HG03571 (cell line): ENCODE data around the gene XRCC1.
"Not testable (repeated sequence)": the region's sequence is repeated elsewhere in the genome, so short reads cannot be mapped to it uniquely, and the experiment has no call there.

Source experiments
- ATAC-seq: cut with Tn5 transposase; IDR thresholded peaks from one replicate; pipeline ENCODE4 v1.9.1; 2021; ENCODE audit not compliant: unreplicated experiment

The XRCC1 gene

GRCh38 chr19:43605875-43606568 lies 30.7 kb upstream of the XRCC1 start:
- ATAC-seq: no peak

GRCh38 chr19:43600326-43600725 lies 25.0 kb upstream of the XRCC1 start:
- not testable (repeated sequence) for ATAC-seq

GRCh38 chr19:43599635-43600295 lies 24.4 kb upstream of the XRCC1 start:
- ATAC-seq: no peak

- no peak for ATAC-seq
Measured at GRCh38 chr19:43598445-43599240, 23.3 kb upstream of the XRCC1 start.

GRCh38 chr19:43597876-43598275 lies 22.5 kb upstream of the XRCC1 start:
- no peak for ATAC-seq

GRCh38 chr19:43596842-43597461 lies 21.6 kb upstream of the XRCC1 start:
- ATAC-seq: no peak

GRCh38 chr19:43595999-43596841 lies 20.9 kb upstream of the XRCC1 start, which contains the start of the genes IRGQ and ZNF576:
IRGQ (minus strand) TSS chr19:43596134; CDS start chr19:43595338, 796 bp downstream.
ZNF576 (plus strand) TSS chr19:43596595; CDS start chr19:43597109, 514 bp downstream.
- ATAC-seq: peak; percentile 67

GRCh38 chr19:43595605-43595998 lies 20.3 kb upstream of the XRCC1 start:
- peak; percentile 3 for ATAC-seq

- ATAC-seq: no peak
Measured at GRCh38 chr19:43594710-43595604, 19.6 kb upstream of the XRCC1 start.

GRCh38 chr19:43594081-43594697 lies 18.9 kb upstream of the XRCC1 start:
- ATAC-seq: no peak

GRCh38 chr19:43592800-43593350 lies 17.5 kb upstream of the XRCC1 start:
- ATAC-seq: no peak

GRCh38 chr19:43591904-43592772 lies 16.8 kb upstream of the XRCC1 start:
- ATAC-seq: no peak

GRCh38 chr19:43589678-43590077 lies 14.4 kb upstream of the XRCC1 start:
- no peak for ATAC-seq

- no peak for ATAC-seq
Measured at GRCh38 chr19:43589277-43589676, 13.9 kb upstream of the XRCC1 start.

GRCh38 chr19:43587029-43587428 lies 11.7 kb upstream of the XRCC1 start:
- not testable (repeated sequence) for ATAC-seq

- no peak for ATAC-seq
Measured at GRCh38 chr19:43586346-43586745, 11.0 kb upstream of the XRCC1 start.

GRCh38 chr19:43584484-43584883 lies 9.2 kb upstream of the XRCC1 start:
- ATAC-seq: peak; percentile 32

GRCh38 chr19:43582495-43582894 lies 7.2 kb upstream of the XRCC1 start:
- no peak for ATAC-seq
